ENCODE measurements around the gene RBM28.

Gene RBM28

DNA sequence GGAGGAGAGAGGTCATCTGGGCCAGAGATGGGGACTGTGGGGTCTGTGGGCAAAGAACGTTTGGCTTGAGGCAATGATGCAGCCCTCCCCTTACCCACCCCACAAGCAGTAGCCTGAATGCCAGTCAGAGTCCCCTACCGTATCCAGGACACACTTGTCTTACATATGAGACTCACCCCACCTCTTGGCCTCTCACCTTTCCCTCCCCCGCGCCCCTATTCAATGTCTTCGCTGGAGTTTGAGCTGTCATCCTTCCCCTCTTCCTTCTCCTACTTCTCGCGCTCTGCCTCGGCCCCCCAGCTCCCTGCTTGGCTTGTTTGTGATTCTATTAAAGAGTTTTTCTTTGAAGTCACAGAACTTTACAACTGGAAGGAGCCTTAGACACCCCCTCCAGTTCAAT lies 8.9 kb upstream of the RBM28 start:
- Histone ChIP-seq H3K9me3 (ENCODE audit: insufficient read depth, low read length, severe bottlenecking) (no peaks in the 10 kb centered on the region), H4K20me1 (ENCODE audit: insufficient read depth, low read length) (no peaks in the 10 kb centered on the region), H3K4me1 (ENCODE audit: insufficient read depth, low read length) (no peaks in the 10 kb centered on the region), H3K4me2 (ENCODE audit: insufficient read depth, low read length) (no peak overlapping the region), H3K27ac (ENCODE audit: low read length) (no peak overlapping the region), H3K27me3 (ENCODE audit: insufficient read depth, low read length, poor library complexity) (peaks cover 5% of the 10 kb centered on the region), H3K36me3 (ENCODE audit: insufficient read depth, low read length) (no peaks in the 10 kb centered on the region), H2AFZ (ENCODE audit: low read depth, low read length) (no peak overlapping the region), H3K4me3 (ENCODE audit: low read depth in 1 of 2, low read length in 2 of 2) (no peak overlapping the region), H3K9ac (ENCODE audit: low read depth, low read length) (no peak overlapping the region), H3K79me2 (ENCODE audit: insufficient read depth, low read length) (no peaks in the 10 kb centered on the region)
- ATAC-seq (ENCODE audit: insufficient read depth, low read depth) (no peak), DNase-seq (no peak)
- no peak for TF ChIP-seq EZH2 (IDR thresholded peaks at IDR 0.05; ENCODE audit: borderline replicate concordance, low read depth, low read length, severe bottlenecking)
- TF ChIP-seq CTCF (IDR thresholded peaks at IDR 0.05; ENCODE audit: borderline replicate concordance, extremely low read depth, low read length, poor library complexity, severe bottlenecking) = no peak

DNA sequence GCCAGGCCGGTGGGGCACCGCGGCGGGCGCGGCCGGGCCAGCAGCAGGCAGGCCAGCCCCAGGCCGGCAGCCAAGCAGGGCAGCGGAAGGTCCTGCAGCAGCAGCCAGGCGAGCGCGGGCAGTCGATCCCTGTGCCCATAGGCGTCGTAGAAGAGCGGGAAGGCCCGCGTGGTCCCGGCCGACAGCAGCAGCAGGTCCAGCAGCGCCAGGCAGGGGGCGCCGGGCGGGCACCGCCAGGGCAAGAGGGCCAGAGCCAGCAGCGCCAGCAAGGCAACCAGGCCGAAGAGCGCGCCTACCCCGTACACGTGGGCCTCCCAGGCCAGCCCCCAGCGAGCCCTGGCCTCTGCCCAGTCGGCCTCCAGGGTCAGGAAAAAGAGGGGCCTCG lies 8.4 kb upstream of the RBM28 start:
- TF ChIP-seq CTCF (IDR thresholded peaks at IDR 0.05; ENCODE audit: borderline replicate concordance, extremely low read depth, low read length, poor library complexity, severe bottlenecking) = no peak
- no peak for TF ChIP-seq EZH2 (IDR thresholded peaks at IDR 0.05; ENCODE audit: borderline replicate concordance, low read depth, low read length, severe bottlenecking)
- peaks cover 5% of the 10 kb centered on the region for H3K27me3 ChIP-seq (ENCODE audit: insufficient read depth, low read length, poor library complexity)
- no peaks in the 10 kb centered on the region for H3K4me1 ChIP-seq (ENCODE audit: insufficient read depth, low read length)
- no peaks in the 10 kb centered on the region for H4K20me1 ChIP-seq (ENCODE audit: insufficient read depth, low read length)
- H2AFZ ChIP-seq (ENCODE audit: low read depth, low read length) = no peak overlapping the region
- DNase-seq (no peak), ATAC-seq (ENCODE audit: insufficient read depth, low read depth) (no peak)
- no peak overlapping the region for H3K27ac ChIP-seq (ENCODE audit: low read length)
- H3K4me3 ChIP-seq (ENCODE audit: low read depth in 1 of 2, low read length in 2 of 2) = no peak overlapping the region
- no peak overlapping the region for H3K4me2 ChIP-seq (ENCODE audit: insufficient read depth, low read length)
- no peaks in the 10 kb centered on the region for H3K36me3 ChIP-seq (ENCODE audit: insufficient read depth, low read length)
- no peak overlapping the region for H3K9ac ChIP-seq (ENCODE audit: low read depth, low read length)
- H3K79me2 ChIP-seq (ENCODE audit: insufficient read depth, low read length) = no peaks in the 10 kb centered on the region
- no peaks in the 10 kb centered on the region for H3K9me3 ChIP-seq (ENCODE audit: insufficient read depth, low read length, severe bottlenecking)

GRCh38 chr7:128351296-128352152 lies 7.8 kb upstream of the RBM28 start:
- no peaks in the 10 kb centered on the region for H4K20me1 ChIP-seq (ENCODE audit: insufficient read depth, low read length)
- H3K4me3 ChIP-seq (ENCODE audit: low read depth in 1 of 2, low read length in 2 of 2) = no peak overlapping the region
- H3K27me3 ChIP-seq (ENCODE audit: insufficient read depth, low read length, poor library complexity) = peaks cover 5% of the 10 kb centered on the region
- no peak for TF ChIP-seq CTCF (IDR thresholded peaks at IDR 0.05; ENCODE audit: borderline replicate concordance, extremely low read depth, low read length, poor library complexity, severe bottlenecking)
- no peak for TF ChIP-seq EZH2 (IDR thresholded peaks at IDR 0.05; ENCODE audit: borderline replicate concordance, low read depth, low read length, severe bottlenecking)
- no peak overlapping the region for H3K27ac ChIP-seq (ENCODE audit: low read length)
- no peak overlapping the region for H3K4me2 ChIP-seq (ENCODE audit: insufficient read depth, low read length)
- no peaks in the 10 kb centered on the region for H3K36me3 ChIP-seq (ENCODE audit: insufficient read depth, low read length)
- H2AFZ ChIP-seq (ENCODE audit: low read depth, low read length) = no peak overlapping the region
- ATAC-seq (ENCODE audit: insufficient read depth, low read depth) (no peak), DNase-seq (no peak)
- H3K9me3 ChIP-seq (ENCODE audit: insufficient read depth, low read length, severe bottlenecking) = no peaks in the 10 kb centered on the region
- no peaks in the 10 kb centered on the region for H3K79me2 ChIP-seq (ENCODE audit: insufficient read depth, low read length)
- H3K9ac ChIP-seq (ENCODE audit: low read depth, low read length) = no peak overlapping the region
- no peaks in the 10 kb centered on the region for H3K4me1 ChIP-seq (ENCODE audit: insufficient read depth, low read length)

Measured in DND-41 (cell line).